Activated naive CD4-positive, alpha-beta T cell treated with anti-CD3 and anti-CD28 coated beads for 36 hours (primary cell): ENCODE measurements around the gene AFG1L. TPM values are rescaled to one million over a fixed set of nuclear protein-coding genes. Genes with fewer than 3 reads are reported as not detected.
"Not testable (repeated sequence)": the region's sequence is repeated elsewhere in the genome, so short reads cannot be mapped to it uniquely, and the experiment has no call there.

Source experiments
- CTCF ChIA-PET: fragments of 350-600 bp; sonication (Branson Sonifier 250); formaldehyde crosslinking; loops from one replicate; lab custom pipeline; 2021; ENCODE audit warnings: antibody characterized with exemption; lab: Charles Lee
- DNase-seq: peaks from one replicate; pipeline ENCODE4 v3.0.0-alpha.2; 2020
- H3K27ac Mint-ChIP-seq: one replicate; pipeline ENCODE4 v1.8.0; 2021; ENCODE audit warnings: mild to moderate bottlenecking, mixed read lengths
- H3K27me3 Mint-ChIP-seq: one replicate; pipeline ENCODE4 v1.8.0; 2021; ENCODE audit warnings: low read depth, mixed read lengths
- H3K36me3 Mint-ChIP-seq: one replicate; pipeline ENCODE4 v1.8.0; 2021; ENCODE audit warnings: low read depth, mixed read lengths
- H3K4me1 Mint-ChIP-seq: one replicate; pipeline ENCODE4 v1.8.0; 2021; ENCODE audit warnings: low read depth, mixed read lengths
- H3K4me3 Mint-ChIP-seq: one replicate; pipeline ENCODE4 v1.8.0; 2021; ENCODE audit warnings: mild to moderate bottlenecking, moderate library complexity, mixed read lengths
- H3K9me3 Mint-ChIP-seq: one replicate; pipeline ENCODE4 v1.8.0; 2021; ENCODE audit warnings: mixed read lengths
- intact Hi-C: fragments of 100-400 bp; cut with micrococcal nuclease; formaldehyde crosslinking; loops from one replicate; pipeline ENCODE4 v1.15.1; 2023
- total RNA-seq, 2 experiments: library from RNA; stranded (reverse); gene quantifications; one replicate each; pipeline ENCODE4 v1.2.3, GENCODE V29; 2021

The AFG1L gene
- total RNA-seq, 2 experiments from 2014 or later, result 5.4 to 5.9 TPM

DNA sequence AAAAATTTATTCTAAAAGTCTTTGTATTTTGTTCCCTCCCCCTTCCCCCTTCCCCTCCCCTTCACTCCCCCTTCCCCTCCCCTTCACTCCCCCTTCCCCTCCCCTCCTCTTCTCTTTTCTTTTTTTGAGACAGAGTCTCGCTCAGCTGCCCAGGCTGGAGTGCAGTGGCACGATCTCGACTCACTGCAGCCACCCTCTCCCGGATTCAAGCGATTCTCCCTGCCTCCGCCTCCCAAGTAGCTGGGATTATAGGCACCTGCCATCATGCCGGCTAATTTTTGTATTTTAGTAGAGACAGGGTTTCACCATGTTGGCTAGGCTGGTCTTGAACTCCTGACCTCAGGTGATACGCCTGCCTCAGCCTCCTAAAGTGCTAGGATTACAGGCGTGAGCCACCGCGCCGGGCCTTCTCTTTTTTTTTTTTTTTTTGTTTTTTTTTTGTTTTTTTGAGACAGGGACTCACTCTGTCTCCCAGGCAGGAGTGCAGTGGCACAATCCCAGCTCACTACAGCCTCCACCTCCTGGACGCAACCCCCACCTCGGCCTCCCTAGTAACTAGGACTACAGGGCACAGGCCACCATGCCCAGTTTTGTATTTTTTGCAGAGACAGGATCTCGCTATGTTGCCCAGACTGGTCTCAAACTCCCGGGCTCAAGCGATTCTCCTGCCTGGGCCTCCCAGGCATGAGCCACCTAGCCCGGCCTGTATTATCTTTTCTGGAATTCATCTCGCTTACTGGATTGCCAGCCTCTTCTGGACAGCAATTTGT lies 1.1 kb upstream of the AFG1L start:
- intact Hi-C loops, result loop anchor here (1.0 to 10.0 kb wide), 6 partner anchors 32 to 1179 kb away; partner anchors contain the start of genes BEND3, PDSS2 and SNX3

GRCh38 chr6:108294297-108294726 lies 542 bp upstream of the AFG1L start:
- intact Hi-C loops, result loop anchor here (1.0 to 10.0 kb wide), 6 partner anchors 33 to 1180 kb away; partner anchors contain the start of genes BEND3, PDSS2 and SNX3
- Mint-ChIP-seq H3K27me3 (no peaks in the 10 kb centered on the region), H3K9me3 (no peaks in the 10 kb centered on the region), H3K27ac (peak overlapping the region; percentile 100), H3K4me1 (peaks cover 16% of the 10 kb centered on the region), H3K36me3 (peaks cover 3% of the 10 kb centered on the region), H3K4me3 (peak overlapping the region; percentile 99)
- CTCF ChIA-PET, result interaction anchor here (1.2 kb wide), 1 partner anchor 55 kb away, joined by 3 read pairs; no protein-coding TSS in a partner anchor
- DNase-seq, result no peak

More for the DNA sequence above, 1.1 kb upstream of the AFG1L start:
- H3K4me1 Mint-ChIP-seq, result peaks cover 15% of the 10 kb centered on the region
- no peaks in the 10 kb centered on the region for H3K27me3 Mint-ChIP-seq
- CTCF ChIA-PET, result no interaction called here
- DNase-seq, result no peak
- peak overlapping the region; percentile 99 for H3K4me3 Mint-ChIP-seq
- peak overlapping the region; percentile 100 for H3K27ac Mint-ChIP-seq
- H3K36me3 Mint-ChIP-seq, result peaks cover 3% of the 10 kb centered on the region
- no peaks in the 10 kb centered on the region for H3K9me3 Mint-ChIP-seq

DNA sequence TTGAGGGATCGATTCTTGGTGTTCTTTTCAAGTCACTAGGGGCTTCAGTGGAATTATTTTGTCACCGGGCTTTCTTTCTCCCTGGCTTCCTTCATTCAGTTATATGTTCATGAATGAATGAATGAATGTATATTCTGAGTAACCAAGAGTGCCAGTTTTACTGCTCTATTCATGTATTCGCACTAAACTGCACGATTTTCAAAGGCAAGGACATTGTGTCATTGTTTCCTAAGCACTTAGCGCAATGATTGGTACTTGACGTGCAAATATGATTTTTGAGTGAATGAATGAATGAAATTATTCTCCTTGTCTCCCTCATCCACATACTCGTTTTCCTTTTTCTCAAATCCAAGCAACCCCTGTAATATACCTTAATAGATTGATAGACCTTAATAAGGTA lies 822 bp downstream of the AFG1L start:
- Mint-ChIP-seq H3K4me1 (peaks cover 19% of the 10 kb centered on the region), H3K9me3 (no peaks in the 10 kb centered on the region)

DNA sequence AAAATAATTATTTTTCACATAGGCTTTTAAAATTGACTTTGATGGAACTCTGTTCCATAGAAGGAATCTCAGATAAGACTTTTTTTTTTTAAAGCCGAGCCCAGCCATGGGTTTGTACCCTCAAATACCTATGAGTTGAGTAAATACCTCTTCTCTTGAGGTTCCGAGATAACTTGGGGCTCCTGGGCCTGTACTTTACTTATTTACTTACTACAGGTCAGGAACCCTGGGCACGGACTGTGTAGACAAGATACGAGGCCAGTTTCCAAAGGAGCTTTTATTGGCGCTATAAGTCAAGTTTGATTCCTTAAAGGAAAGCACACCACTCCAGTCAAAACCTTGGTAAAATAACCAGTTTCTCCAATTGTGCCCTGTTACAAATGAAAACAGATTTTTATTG lies 7.5 kb downstream of the AFG1L start:
- DNase-seq, result no peak
- Mint-ChIP-seq H3K36me3 (no peaks in the 10 kb centered on the region), H3K9me3 (no peaks in the 10 kb centered on the region), H3K4me3 (no peak overlapping the region), H3K27ac (no peak overlapping the region), H3K4me1 (peaks cover 7% of the 10 kb centered on the region), H3K27me3 (no peaks in the 10 kb centered on the region)
- CTCF ChIA-PET, result interaction anchor here (0.7 kb wide), 1 partner anchor 153 kb away, joined by 3 read pairs; no protein-coding TSS in a partner anchor
- intact Hi-C loops, result no loop called here

More for the DNA sequence above, 822 bp downstream of the AFG1L start:
- CTCF ChIA-PET, result no interaction called here
- H3K27me3 Mint-ChIP-seq, result no peaks in the 10 kb centered on the region
- peaks cover 3% of the 10 kb centered on the region for H3K36me3 Mint-ChIP-seq
- no peak for DNase-seq
- intact Hi-C loops, result loop anchor here (1.0 to 10.0 kb wide), 6 partner anchors 221 to 1181 kb away; partner anchors contain the start of genes BEND3, CEP57L1, OSTM1 and PDSS2
- H3K4me3 Mint-ChIP-seq, result peak overlapping the region; percentile 99
- peak overlapping the region; percentile 100 for H3K27ac Mint-ChIP-seq

DNA sequence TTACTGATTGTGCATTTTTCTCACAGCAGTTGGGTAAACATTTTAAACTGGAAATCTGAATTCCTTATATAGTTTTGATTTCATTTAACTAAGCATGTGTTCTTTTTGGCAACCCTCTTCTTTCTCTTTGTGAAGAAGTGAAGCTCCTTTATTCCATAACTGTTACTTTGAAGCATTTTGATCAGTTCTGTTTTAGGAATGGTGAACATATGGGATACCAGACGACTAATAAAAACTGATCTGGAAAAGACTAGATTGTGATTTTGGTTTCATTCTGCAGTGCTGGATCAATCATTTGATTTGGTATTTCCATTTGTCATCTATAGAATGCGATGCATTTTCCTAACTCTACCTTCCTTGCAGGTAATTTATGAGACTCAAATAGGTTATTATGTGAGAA lies 9.8 kb downstream of the AFG1L start:
- no peak for DNase-seq
- H3K4me3 Mint-ChIP-seq, result no peak overlapping the region
- H3K9me3 Mint-ChIP-seq, result no peaks in the 10 kb centered on the region
- H3K27ac Mint-ChIP-seq, result no peak overlapping the region
- CTCF ChIA-PET, result interaction anchor here (0.6 kb wide), 1 partner anchor 1346 kb away, joined by 3 read pairs; no protein-coding TSS in a partner anchor
- no peaks in the 10 kb centered on the region for H3K36me3 Mint-ChIP-seq
- intact Hi-C loops, result no loop called here
- no peaks in the 10 kb centered on the region for H3K27me3 Mint-ChIP-seq
- no peaks in the 10 kb centered on the region for H3K4me1 Mint-ChIP-seq

DNA sequence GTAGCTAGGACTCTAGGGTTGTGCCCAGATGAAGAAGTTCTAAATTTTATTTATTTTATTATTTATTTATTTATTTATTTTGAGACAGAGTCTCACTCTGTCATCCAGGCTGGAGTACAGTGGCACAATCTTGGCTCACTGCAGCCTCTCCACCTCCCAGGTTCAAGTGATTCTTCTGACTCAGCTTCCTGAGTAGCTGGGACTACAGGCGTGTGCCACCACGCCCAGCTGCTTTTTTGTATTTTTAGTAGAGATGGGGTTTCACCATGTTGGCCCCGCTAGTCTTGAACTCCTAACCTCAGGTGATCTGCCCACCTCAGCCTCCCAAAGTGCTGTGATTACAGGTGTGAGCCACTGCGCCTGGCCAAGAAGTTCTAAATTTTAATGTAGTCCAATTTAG lies 13.8 kb downstream of the AFG1L start:
- H3K4me1 Mint-ChIP-seq, H3K9me3 Mint-ChIP-seq, intact Hi-C loops, H3K27ac Mint-ChIP-seq, DNase-seq, H3K36me3 Mint-ChIP-seq, H3K27me3 Mint-ChIP-seq, H3K4me3 Mint-ChIP-seq: not testable (repeated sequence)
- CTCF ChIA-PET, result interaction anchor here (0.6 to 0.7 kb wide), 2 partner anchors 27 to 183 kb away, joined by 3 read pairs; no protein-coding TSS in a partner anchor

DNA sequence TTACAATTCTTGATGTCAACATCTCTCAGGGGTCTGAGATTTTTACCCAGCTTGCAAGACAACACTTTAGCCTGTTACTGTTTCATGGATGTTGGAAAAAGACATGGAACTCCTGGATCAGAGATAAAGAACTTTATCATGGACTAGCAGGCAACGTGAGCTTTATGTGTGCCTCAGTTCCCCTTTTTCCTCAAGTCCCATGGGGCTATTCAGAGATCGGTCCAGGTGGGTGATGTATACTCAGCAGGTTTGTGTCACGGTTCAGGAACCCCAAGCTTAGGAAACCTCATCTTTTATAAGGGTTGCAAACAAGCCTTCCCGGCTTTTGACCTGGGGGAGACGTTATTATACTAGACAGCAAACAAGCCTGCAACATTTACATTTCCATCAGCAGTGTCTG lies 15.0 kb downstream of the AFG1L start:
- no peak for DNase-seq
- no peak overlapping the region for H3K4me3 Mint-ChIP-seq
- no peaks in the 10 kb centered on the region for H3K9me3 Mint-ChIP-seq
- no peak overlapping the region for H3K27ac Mint-ChIP-seq
- H3K27me3 Mint-ChIP-seq, result no peaks in the 10 kb centered on the region
- intact Hi-C loops, result no loop called here
- H3K36me3 Mint-ChIP-seq, result no peaks in the 10 kb centered on the region
- H3K4me1 Mint-ChIP-seq, result no peaks in the 10 kb centered on the region
- CTCF ChIA-PET, result no interaction called here

- H3K4me3 Mint-ChIP-seq, result no peak overlapping the region
- no peaks in the 10 kb centered on the region for H3K36me3 Mint-ChIP-seq
- intact Hi-C loops, result no loop called here
- H3K27ac Mint-ChIP-seq, result no peak overlapping the region
- no peak for DNase-seq
- no peaks in the 10 kb centered on the region for H3K4me1 Mint-ChIP-seq
- H3K9me3 Mint-ChIP-seq, result no peaks in the 10 kb centered on the region
- CTCF ChIA-PET, result interaction anchor here (0.6 to 0.7 kb wide), 3 partner anchors 150 to 214 kb away, joined by 5 read pairs; no protein-coding TSS in a partner anchor
- H3K27me3 Mint-ChIP-seq, result no peaks in the 10 kb centered on the region
Observed at GRCh38 chr6:108312605-108313004, 17.8 kb downstream of the AFG1L start.

DNA sequence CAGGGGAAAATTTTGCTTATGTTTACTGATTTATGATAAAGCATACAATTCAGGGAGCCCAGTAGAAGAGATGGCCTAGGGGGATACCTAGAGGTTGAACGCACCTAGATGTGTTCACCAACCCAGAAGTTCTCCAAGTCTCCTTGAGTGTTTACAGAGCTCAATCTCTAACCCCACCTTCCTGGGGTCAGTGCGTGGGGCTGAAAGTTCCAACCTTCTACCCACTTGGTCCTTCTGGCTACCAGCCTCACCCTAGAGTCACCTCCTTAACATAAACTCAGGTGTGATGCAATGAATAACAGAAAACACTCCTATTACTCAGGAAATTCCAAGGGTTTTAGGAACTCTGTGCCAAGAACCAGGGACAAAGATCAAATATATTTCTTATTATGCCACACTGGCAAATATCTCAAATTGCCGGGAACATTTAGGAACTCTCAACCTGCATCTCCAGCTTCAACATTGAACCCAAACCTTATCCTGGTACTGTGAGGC lies 26.4 kb downstream of the AFG1L start:
- Mint-ChIP-seq H3K4me3 (no peak overlapping the region), H3K27ac (no peak overlapping the region), H3K9me3 (no peaks in the 10 kb centered on the region), H3K27me3 (no peaks in the 10 kb centered on the region), H3K36me3 (peaks cover 3% of the 10 kb centered on the region), H3K4me1 (no peaks in the 10 kb centered on the region)
- CTCF ChIA-PET, result interaction anchor here (1.6 kb wide), 1 partner anchor 171 kb away, joined by 7 read pairs; no protein-coding TSS in a partner anchor
- no peak for DNase-seq
- intact Hi-C loops, result no loop called here

GRCh38 chr6:108322728-108323127 lies 27.9 kb downstream of the AFG1L start:
- Mint-ChIP-seq H3K4me3 (no peak overlapping the region), H3K4me1 (no peaks in the 10 kb centered on the region), H3K9me3 (no peaks in the 10 kb centered on the region), H3K27ac (no peak overlapping the region), H3K27me3 (no peaks in the 10 kb centered on the region), H3K36me3 (peaks cover 6% of the 10 kb centered on the region)
- CTCF ChIA-PET, result no interaction called here
- no peak for DNase-seq
- intact Hi-C loops, result no loop called here

DNA sequence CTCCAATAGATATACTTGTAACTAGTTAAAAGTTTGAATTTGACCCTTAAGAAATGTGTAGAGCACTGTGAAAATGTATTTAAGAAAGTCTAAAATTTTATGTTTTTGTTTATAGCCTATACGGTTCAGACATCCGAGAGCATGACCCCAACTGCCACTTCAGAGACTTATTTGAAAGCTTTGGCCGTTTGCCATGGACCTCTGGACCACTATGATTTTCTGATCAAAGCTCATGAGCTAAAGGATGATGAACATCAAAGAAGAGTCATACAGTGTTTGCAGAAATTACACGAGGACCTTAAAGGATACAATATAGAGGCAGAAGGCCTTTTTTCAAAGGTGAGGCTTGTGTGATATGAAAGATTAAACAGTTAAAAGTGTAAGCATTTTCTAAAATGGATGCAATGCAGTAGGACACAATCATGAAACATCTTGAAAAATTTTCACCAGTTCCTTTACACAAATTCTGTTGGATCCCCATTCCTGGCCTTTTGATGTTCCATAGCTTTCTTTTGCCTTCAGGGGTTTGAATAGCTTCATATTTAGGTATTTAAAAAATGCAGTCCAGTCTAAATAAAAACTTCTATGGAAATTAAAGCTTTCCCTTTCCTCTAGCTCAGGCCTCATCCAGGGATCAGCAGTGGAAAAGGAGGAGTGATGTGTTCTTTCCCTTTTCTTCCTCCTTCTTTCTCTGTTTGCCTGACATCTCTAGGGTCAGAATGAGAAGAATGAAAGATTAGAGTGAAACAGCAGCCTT lies 29.0 kb downstream of the AFG1L start:
- Mint-ChIP-seq H3K36me3 (peaks cover 11% of the 10 kb centered on the region), H3K9me3 (no peaks in the 10 kb centered on the region), H3K4me3 (no peak overlapping the region), H3K4me1 (no peaks in the 10 kb centered on the region), H3K27me3 (no peaks in the 10 kb centered on the region), H3K27ac (no peak overlapping the region)
- CTCF ChIA-PET, result no interaction called here
- intact Hi-C loops, result no loop called here
- DNase-seq, result no peak

GRCh38 chr6:108330221-108330785 lies 35.4 kb downstream of the AFG1L start:
- DNase-seq, H3K27ac Mint-ChIP-seq, H3K4me3 Mint-ChIP-seq, H3K9me3 Mint-ChIP-seq, H3K4me1 Mint-ChIP-seq, H3K27me3 Mint-ChIP-seq, intact Hi-C loops: not testable (repeated sequence)
- peaks cover 11% of the 10 kb centered on the region for H3K36me3 Mint-ChIP-seq
- CTCF ChIA-PET, result interaction anchor here (1.2 kb wide), 1 partner anchor 161 kb away, joined by 4 read pairs; no protein-coding TSS in a partner anchor
